Adrenal gland (tissue), 5 donors: Measurements from ENCODE around the gene KATNIP.

Experiments
- CTCF ChIP-seq, 6 experiments: fragments of 450-650 bp in 4 of 6; fragments of 200-600 bp in 2 of 6; sonication (generic) in 1 of 6; IDR thresholded peaks; 1 replicate in 5 of 6; 2 replicates in 1 of 6; pipeline versions ENCODE4 v1.5.1 to v1.8.0; 2016 to 2021; ENCODE audit warnings: antibody characterized with exemption in 6 of 6, mild to moderate bottlenecking in 2 of 6, moderate library complexity in 1 of 6
- POLR2A ChIP-seq, 2 donors: fragments of 450-650 bp; IDR thresholded peaks; one replicate each; pipeline ENCODE4 v1.6.1; 2017; ENCODE audit warnings: antibody characterized with exemption in 2 of 2, mild to moderate bottlenecking in 2 of 2, moderate library complexity in 1 of 2
- donor health status: DM: no; HTN: no; CAD: no.

GRCh38 chr16:27514806-27515205, 35.1 kb upstream of the KATNIP start:
- no peak for TF ChIP-seq CTCF (IDR thresholded peaks at IDR 0.05)
- TF ChIP-seq POLR2A (IDR thresholded peaks at IDR 0.05), result no peak
